Endothelial cell of umbilical vein (primary cell): Measurements from ENCODE around the gene TMEM184B. TPM values are rescaled to one million over a fixed set of nuclear protein-coding genes. Genes with fewer than 3 reads are reported as not detected.

ENCODE experiments used
- BruUV-seq: library from RNA; stranded (reverse); fragments of 400-500 nt; replicated peaks from 2 replicates; lab custom pipeline; 2021; lab: Mats Ljungman, UMichigan
- CTCF ChIA-PET: fragments of 300-600, 350-600 bp; sonication (Branson Sonifier 250); formaldehyde crosslinking; loops from one replicate; lab custom pipeline; 2021; ENCODE audit warnings: antibody characterized with exemption, inconsistent platforms; lab: Charles Lee
- POLR2A ChIA-PET: fragments of 300-600, 350-600 bp; sonication (Branson Sonifier 250); formaldehyde crosslinking; loops from one replicate; lab custom pipeline; 2021; ENCODE audit warnings: antibody characterized with exemption, inconsistent platforms; lab: Charles Lee
- DNase-seq: peaks from one replicate; pipeline ENCODE4 v3.0.0-alpha.2; 2011; ENCODE audit warnings: low read depth, low spot score
- FAIRE-seq: peaks from 2 replicates; lab custom pipeline; 2011; peaks lifted over from hg19 to GRCh38; lab: Jason Lieb, UNC
- H2AFZ ChIP-seq: 2 replicates; pipeline ENCODE4 v1.6.0; 2012; ENCODE audit warnings: low read depth, low read length, control low read depth, inconsistent platforms
- H3K27ac ChIP-seq: 2 replicates; pipeline ENCODE4 v1.5.1; 2011; ENCODE audit warnings: low read depth, mild to moderate bottlenecking, control low read depth, low read length, moderate library complexity; ENCODE audit not compliant: insufficient read depth
- H3K27me3 ChIP-seq, 2 experiments: 2 replicates each; pipeline versions ENCODE4 v1.6.0 to v1.6.1; 2011; ENCODE audit warnings: low read length in 2 of 2, mixed read lengths in 1 of 2; ENCODE audit not compliant: control insufficient read depth in 2 of 2, insufficient read depth in 2 of 2
- H3K36me3 ChIP-seq, 2 experiments: 2 replicates in 1 of 2; 3 replicates in 1 of 2; pipeline ENCODE4 v1.5.1; 2011; ENCODE audit warnings: low read length in 2 of 2, mild to moderate bottlenecking in 1 of 2, moderate library complexity in 1 of 2; ENCODE audit not compliant: control insufficient read depth in 2 of 2, insufficient read depth in 2 of 2; ENCODE audit errors: extremely low read depth in 1 of 2
- H3K4me1 ChIP-seq: 3 replicates; pipeline ENCODE4 v1.5.1; 2011; ENCODE audit warnings: mild to moderate bottlenecking, low read length; ENCODE audit not compliant: control insufficient read depth, insufficient read depth; ENCODE audit errors: extremely low read depth
- H3K4me2 ChIP-seq: 2 replicates; pipeline ENCODE4 v1.6.1; 2011; ENCODE audit warnings: low read length, control low read depth, mixed read lengths; ENCODE audit not compliant: insufficient read depth
- H3K4me3 ChIP-seq, 3 experiments: fragments of 200-600 bp in 1 of 3; sonication (generic), shearing (Covaris generic) in 1 of 3; replicated peaks in 1 of 3; 2 replicates each; pipeline ENCODE4 v1.5.1; 2011 to 2016; ENCODE audit warnings: control low read depth in 3 of 3, low read length in 3 of 3, mild to moderate bottlenecking in 2 of 3, inconsistent platforms in 1 of 3, low read depth in 1 of 3, moderate library complexity in 1 of 3; ENCODE audit not compliant: insufficient read depth in 1 of 3
- H3K79me2 ChIP-seq: 2 replicates; pipeline ENCODE4 v1.6.0; 2012; ENCODE audit warnings: low read length, inconsistent platforms; ENCODE audit not compliant: control insufficient read depth, insufficient read depth
- H3K9ac ChIP-seq: replicated peaks from 2 replicates; pipeline ENCODE3; 2011; ENCODE audit warnings: low read length, control low read depth; ENCODE audit not compliant: insufficient read depth; ENCODE audit errors: extremely low read depth
- H3K9me1 ChIP-seq: replicated peaks from 3 replicates; pipeline ENCODE4 v1.6.0; 2011; ENCODE audit warnings: mild to moderate bottlenecking, low read length; ENCODE audit not compliant: control insufficient read depth, insufficient read depth; ENCODE audit errors: extremely low read depth
- H3K9me3 ChIP-seq: replicated peaks from 2 replicates; pipeline ENCODE4 v1.5.1; 2012; ENCODE audit warnings: low read length, inconsistent platforms; ENCODE audit not compliant: control insufficient read depth, insufficient read depth
- H4K20me1 ChIP-seq: replicated peaks from 2 replicates; pipeline ENCODE3; 2011; ENCODE audit warnings: mild to moderate bottlenecking, low read length; ENCODE audit not compliant: control insufficient read depth, insufficient read depth; ENCODE audit errors: extremely low read depth
- CTCF ChIP-seq, 2 donors: IDR thresholded peaks; 1 replicate in 1 of 2; 2 replicates in 1 of 2; pipeline ENCODE4 v1.5.1; 2011; ENCODE audit warnings: low read length in 2 of 2, mild to moderate bottlenecking in 2 of 2, moderate library complexity in 2 of 2, control low read depth in 1 of 2, inconsistent platforms in 1 of 2, low read depth in 1 of 2; ENCODE audit not compliant: insufficient read depth in 1 of 2; ENCODE audit errors: extremely low read depth in 1 of 2
- EZH2 ChIP-seq: IDR thresholded peaks from 2 replicates; pipeline ENCODE4 v1.6.1; 2012; ENCODE audit warnings: borderline replicate concordance, low read depth, mild to moderate bottlenecking, moderate library complexity, low read length, inconsistent platforms; ENCODE audit not compliant: severe bottlenecking
- GATA2 ChIP-seq: IDR thresholded peaks from 2 replicates; pipeline ENCODE4 v1.7.0; 2011; ENCODE audit warnings: low read depth, mild to moderate bottlenecking, moderate library complexity, mixed read lengths, low read length; ENCODE audit not compliant: insufficient read length, insufficient read depth
- JUN ChIP-seq: IDR thresholded peaks from 2 replicates; pipeline ENCODE4 v1.6.1; 2011; ENCODE audit warnings: borderline replicate concordance, low read depth; ENCODE audit not compliant: insufficient read length, insufficient read depth
- MAX ChIP-seq: IDR thresholded peaks from 2 replicates; pipeline ENCODE4 v1.6.1; 2011; ENCODE audit not compliant: insufficient read depth, insufficient read length
- POLR2AphosphoS5 ChIP-seq: IDR thresholded peaks from 2 replicates; pipeline ENCODE4 v1.6.1; 2012; ENCODE audit warnings: low read depth, mild to moderate bottlenecking, control low read depth, low read length, moderate library complexity; ENCODE audit not compliant: insufficient read depth
- dilution Hi-C: fragments of 300-500 bp; cut with MboI; formaldehyde crosslinking; loops from one replicate; pipeline ENCODE4 v1.15.0; 2019; ENCODE audit warnings: low sequenced_read_pairs; ENCODE audit not compliant: extremely low pct_ligation_motif_present
- intact Hi-C: fragments of 100-400 bp; cut with micrococcal nuclease; formaldehyde crosslinking; loops from one replicate; pipeline ENCODE4 v1.10.0; 2022
- polyA plus RNA-seq, 4 experiments: library from polyadenylated mRNA; depleted of rRNA in 3 of 4; stranded (reverse) in 3 of 4; unstranded in 1 of 4; fragments of >200 nt; gene quantifications; 2 replicates each; pipeline versions ENCODE4 v1.2.1 to v1.2.3, GENCODE V29; 2011 to 2012; ENCODE audit warnings: missing spikeins in 1 of 4
- total RNA-seq: library from RNA; stranded (reverse); gene quantifications from 2 replicates; pipeline ENCODE4 v1.2.3, GENCODE V29; 2021

Gene TMEM184B
- total and polyA plus RNA-seq, 2 donors (not counting 3 experiments of a cell fraction or from before 2014, with no cell fraction given) = 72.5 to 96.6 TPM

GRCh38 chr22:38173641-38173906 lies 99.2 kb downstream of the TMEM184B start:
- Histone ChIP-seq H3K79me2 (no peaks in the 10 kb centered on the region), H3K4me3 (no peak overlapping the region), H3K4me1 (peaks cover 49% of the 10 kb centered on the region), H3K9me3 (no peaks in the 10 kb centered on the region), H3K9ac (peak overlapping the region; percentile 91), H3K4me2 (no peak overlapping the region), H3K9me1 (no peaks in the 10 kb centered on the region), H3K27me3 (no peaks in the 10 kb centered on the region), H3K36me3 (no peaks in the 10 kb centered on the region), H3K27ac (peak overlapping the region; percentile 99), H4K20me1 (no peaks in the 10 kb centered on the region), H2AFZ (no peak overlapping the region)
- CTCF ChIA-PET = interaction anchor here (1.2 to 1.7 kb wide), 3 partner anchors 28 to 59 kb away, joined by 3 to 5 read pairs (median 4); partner anchors contain the start of gene MAFF
- BruUV-seq = no TSS peak
- intact Hi-C loops = loop anchor here (2.0 kb wide), 1 partner anchor 55 kb away; no protein-coding TSS in a partner anchor
- POLR2A ChIA-PET = no interaction called here
- dilution Hi-C loops = no loop called here
- DNase-seq (no peak), FAIRE-seq (no peak)
- TF ChIP-seq POLR2AphosphoS5 (no peak), EZH2 (no peak), MAX (no peak), CTCF (IDR thresholded peaks at IDR 0.05; ENCODE audit: extremely low read depth in 1 of 2, insufficient read depth in 1 of 2, low read depth in 1 of 2, low read length in 2 of 2) (no peak), JUN (no peak), GATA2 (no peak)
